GM12878 (cell line): ENCODE data around the gene MYO16.

ENCODE experiments used
- BACH1 ChIP-seq: fragments of 450-650 bp; IDR thresholded peaks from 2 replicates; pipeline ENCODE4 v1.6.1; 2017; ENCODE audit warnings: mild to moderate bottlenecking, borderline replicate concordance
- CHD2 ChIP-seq: IDR thresholded peaks from 2 replicates; pipeline ENCODE4 v1.6.1; 2011; ENCODE audit warnings: low read depth, low read length, improper control_type of control experiment, borderline replicate concordance
- CREM ChIP-seq: IDR thresholded peaks from 2 replicates; pipeline ENCODE4 v1.6.1; 2014; ENCODE audit warnings: antibody characterized with exemption, low read depth
- CTCF ChIP-seq, 3 experiments: IDR thresholded peaks in 2 of 3; conservative IDR thresholded peaks in 1 of 3; 2 replicates each; pipeline ENCODE4 v1.5.1; 2011; ENCODE audit warnings: low read depth in 3 of 3, low read length in 3 of 3, mild to moderate bottlenecking in 3 of 3, control low read depth in 2 of 3, moderate library complexity in 2 of 3, inconsistent platforms in 1 of 3, mixed read lengths in 1 of 3; ENCODE audit not compliant: control insufficient read depth in 2 of 3, insufficient read depth in 1 of 3; ENCODE audit errors: extremely low read depth in 1 of 3
- EP300 ChIP-seq, 2 experiments: fragments of 150-350 bp in 1 of 2; IDR thresholded peaks; 2 replicates each; pipeline ENCODE4 v1.6.1; 2011 to 2012; ENCODE audit warnings: low read depth in 2 of 2, low read length in 2 of 2, borderline replicate concordance in 1 of 2, improper control_type of control experiment in 1 of 2, inconsistent platforms in 1 of 2; ENCODE audit not compliant: control insufficient read depth in 1 of 2
- EZH2 ChIP-seq: IDR thresholded peaks from 2 replicates; pipeline ENCODE4 v1.6.1; 2012; ENCODE audit warnings: low read depth, mild to moderate bottlenecking, control low read depth, inconsistent platforms, low read length, borderline replicate concordance; ENCODE audit not compliant: control insufficient read depth
- HCFC1 ChIP-seq: fragments of 150-350 bp; IDR thresholded peaks from 2 replicates; pipeline ENCODE4 v1.6.1; 2014; ENCODE audit warnings: low read length
- MEF2B ChIP-seq: fragments of 450-650 bp; IDR thresholded peaks from 2 replicates; pipeline ENCODE4 v1.6.1; 2018; ENCODE audit warnings: mild to moderate bottlenecking, moderate library complexity; ENCODE audit not compliant: partially characterized antibody, poor library complexity, severe bottlenecking
- MTA2 ChIP-seq: fragments of 450-650 bp; IDR thresholded peaks from 2 replicates; pipeline ENCODE4 v1.6.1; 2016; ENCODE audit warnings: low read depth, mild to moderate bottlenecking, moderate library complexity
- PBX3 ChIP-seq: IDR thresholded peaks from 2 replicates; pipeline ENCODE4 v1.6.1; 2011; ENCODE audit warnings: mild to moderate bottlenecking, low read depth, low read length, moderate library complexity; ENCODE audit not compliant: insufficient replicate concordance
- RAD21 ChIP-seq: IDR thresholded peaks from 2 replicates; pipeline ENCODE4 v1.6.1; 2011; ENCODE audit warnings: mild to moderate bottlenecking, low read depth, low read length, moderate library complexity; ENCODE audit not compliant: insufficient read depth
- ZBTB33 ChIP-seq: fragments of 450-650 bp; IDR thresholded peaks from 2 replicates; pipeline ENCODE4 v1.6.1; 2017; ENCODE audit warnings: mild to moderate bottlenecking
- ZNF274 ChIP-seq: IDR thresholded peaks from one replicate; pipeline ENCODE4 v1.8.0; 2011; ENCODE audit not compliant: insufficient read length, insufficient read depth

GRCh38 chr13:109207622-109208021 is 578.2 kb downstream of the MYO16 start:
- TF ChIP-seq ZBTB33, result no peak
- no peak for TF ChIP-seq CTCF (IDR thresholded peaks at IDR 0.05 in 2 of 3, conservative IDR thresholded peaks at IDR 0.05 in 1 of 3; ENCODE audit: control insufficient read depth in 2 of 3, extremely low read depth in 1 of 3, insufficient read depth in 1 of 3, low read depth in 3 of 3, low read length in 3 of 3)
- no peak for TF ChIP-seq MTA2
- TF ChIP-seq EP300 (IDR thresholded peaks at IDR 0.05; ENCODE audit: borderline replicate concordance in 1 of 2, control insufficient read depth in 1 of 2, low read depth in 2 of 2, low read length in 2 of 2), result no peak
- TF ChIP-seq PBX3, result no peak
- no peak for TF ChIP-seq MEF2B
- TF ChIP-seq CHD2, result no peak
- no peak for TF ChIP-seq ZNF274
- no peak for TF ChIP-seq EZH2
- TF ChIP-seq RAD21, result no peak
- TF ChIP-seq CREM, result no peak
- no peak for TF ChIP-seq HCFC1
- TF ChIP-seq BACH1, result no peak
